Ishikawa (cell line): ENCODE data around the gene RPEL1.

Source experiments
- CEBPB ChIP-seq: IDR thresholded peaks from 2 replicates; pipeline ENCODE4 v1.6.1; 2012
- CREB1 ChIP-seq: IDR thresholded peaks from 2 replicates; pipeline ENCODE4 v1.6.1; 2012; ENCODE audit warnings: low read depth
- EGR1 ChIP-seq: IDR thresholded peaks from 2 replicates; pipeline ENCODE4 v1.6.1; 2012
- EP300 ChIP-seq: IDR thresholded peaks from 2 replicates; pipeline ENCODE4 v1.6.1; 2012; ENCODE audit warnings: borderline replicate concordance
- FOXM1 ChIP-seq: IDR thresholded peaks from 2 replicates; pipeline ENCODE4 v1.6.1; 2012; ENCODE audit warnings: low read depth, borderline replicate concordance
- NFIC ChIP-seq: IDR thresholded peaks from 2 replicates; pipeline ENCODE4 v1.6.1; 2012
- RAD21 ChIP-seq: IDR thresholded peaks from 2 replicates; pipeline ENCODE4 v1.6.1; 2012; ENCODE audit warnings: low read depth
- TAF1 ChIP-seq: IDR thresholded peaks from 2 replicates; pipeline ENCODE4 v1.6.1; 2012; ENCODE audit warnings: low read depth, mild to moderate bottlenecking
- TCF12 ChIP-seq: IDR thresholded peaks from 2 replicates; pipeline ENCODE4 v1.6.1; 2012; ENCODE audit warnings: low read depth
- TEAD4 ChIP-seq: IDR thresholded peaks from 2 replicates; pipeline ENCODE4 v1.6.1; 2012
- YY1 ChIP-seq: IDR thresholded peaks from 2 replicates; pipeline ENCODE4 v1.6.1; 2012; ENCODE audit warnings: low read depth
- ZBTB7A ChIP-seq: IDR thresholded peaks from 2 replicates; pipeline ENCODE4 v1.6.1; 2012; ENCODE audit warnings: low read depth
- TF ChIP-seq, protein P1 (sequence below): IDR thresholded peaks from 2 replicates; pipeline ENCODE4 v1.6.1; 2012
- TF ChIP-seq, protein P2 (sequence below): IDR thresholded peaks from 2 replicates; pipeline ENCODE4 v1.6.1; 2012; ENCODE audit warnings: low read depth, mild to moderate bottlenecking
- TF ChIP-seq, protein P3 (sequence below): IDR thresholded peaks from 2 replicates; pipeline ENCODE4 v1.6.1; 2012

The RPEL1 gene

DNA sequence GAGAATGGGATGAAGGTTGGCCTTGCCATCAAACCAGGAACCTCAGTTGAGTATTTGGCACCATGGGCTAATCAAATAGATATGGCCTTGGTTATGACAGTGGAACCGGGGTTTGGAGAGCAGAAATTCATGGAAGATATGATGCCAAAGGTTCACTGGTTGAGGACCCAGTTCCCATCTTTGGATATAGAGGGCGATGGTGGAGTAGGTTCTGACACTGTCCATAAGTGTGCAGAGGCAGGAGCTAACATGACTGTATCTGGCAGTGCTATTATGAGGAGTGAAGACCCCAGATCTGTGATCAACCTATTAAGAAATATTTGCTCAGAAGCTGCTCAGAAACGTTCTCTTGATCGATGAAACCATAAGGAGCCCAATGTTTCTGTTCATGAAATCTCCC, 637 bp downstream of the RPEL1 start:
- no peak for TF ChIP-seq EGR1
- TF ChIP-seq, protein P1, sequence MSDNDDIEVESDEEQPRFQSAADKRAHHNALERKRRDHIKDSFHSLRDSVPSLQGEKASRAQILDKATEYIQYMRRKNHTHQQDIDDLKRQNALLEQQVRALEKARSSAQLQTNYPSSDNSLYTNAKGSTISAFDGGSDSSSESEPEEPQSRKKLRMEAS, result no peak
- TF ChIP-seq YY1, result no peak
- peak; percentile 33; the same call in 1 of the 2 replicates for TF ChIP-seq RAD21
- TF ChIP-seq ZBTB7A, result no peak

DNA sequence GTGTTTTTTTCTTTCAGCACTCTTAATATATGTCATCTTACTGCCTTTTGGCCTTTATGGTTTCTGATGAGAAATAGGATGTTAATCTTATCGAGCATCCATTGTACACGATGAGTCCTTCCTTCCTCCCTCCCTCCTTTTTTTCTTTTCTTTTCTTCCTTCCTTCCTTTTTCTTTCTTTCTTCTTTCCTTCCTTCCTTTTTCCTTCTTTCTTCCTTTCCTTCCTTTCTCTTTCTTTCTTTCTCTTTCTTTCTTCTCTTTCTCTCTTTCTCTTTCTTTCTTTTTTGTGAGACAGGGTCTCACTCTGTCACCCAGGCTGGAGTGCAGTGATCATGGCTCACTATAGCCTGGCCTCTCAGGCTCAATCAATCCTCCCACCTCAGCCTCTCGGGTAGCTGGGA, 8.4 kb downstream of the RPEL1 start:
- no peak for TF ChIP-seq FOXM1
- TF ChIP-seq, protein P2, sequence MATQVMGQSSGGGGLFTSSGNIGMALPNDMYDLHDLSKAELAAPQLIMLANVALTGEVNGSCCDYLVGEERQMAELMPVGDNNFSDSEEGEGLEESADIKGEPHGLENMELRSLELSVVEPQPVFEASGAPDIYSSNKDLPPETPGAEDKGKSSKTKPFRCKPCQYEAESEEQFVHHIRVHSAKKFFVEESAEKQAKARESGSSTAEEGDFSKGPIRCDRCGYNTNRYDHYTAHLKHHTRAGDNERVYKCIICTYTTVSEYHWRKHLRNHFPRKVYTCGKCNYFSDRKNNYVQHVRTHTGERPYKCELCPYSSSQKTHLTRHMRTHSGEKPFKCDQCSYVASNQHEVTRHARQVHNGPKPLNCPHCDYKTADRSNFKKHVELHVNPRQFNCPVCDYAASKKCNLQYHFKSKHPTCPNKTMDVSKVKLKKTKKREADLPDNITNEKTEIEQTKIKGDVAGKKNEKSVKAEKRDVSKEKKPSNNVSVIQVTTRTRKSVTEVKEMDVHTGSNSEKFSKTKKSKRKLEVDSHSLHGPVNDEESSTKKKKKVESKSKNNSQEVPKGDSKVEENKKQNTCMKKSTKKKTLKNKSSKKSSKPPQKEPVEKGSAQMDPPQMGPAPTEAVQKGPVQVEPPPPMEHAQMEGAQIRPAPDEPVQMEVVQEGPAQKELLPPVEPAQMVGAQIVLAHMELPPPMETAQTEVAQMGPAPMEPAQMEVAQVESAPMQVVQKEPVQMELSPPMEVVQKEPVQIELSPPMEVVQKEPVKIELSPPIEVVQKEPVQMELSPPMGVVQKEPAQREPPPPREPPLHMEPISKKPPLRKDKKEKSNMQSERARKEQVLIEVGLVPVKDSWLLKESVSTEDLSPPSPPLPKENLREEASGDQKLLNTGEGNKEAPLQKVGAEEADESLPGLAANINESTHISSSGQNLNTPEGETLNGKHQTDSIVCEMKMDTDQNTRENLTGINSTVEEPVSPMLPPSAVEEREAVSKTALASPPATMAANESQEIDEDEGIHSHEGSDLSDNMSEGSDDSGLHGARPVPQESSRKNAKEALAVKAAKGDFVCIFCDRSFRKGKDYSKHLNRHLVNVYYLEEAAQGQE, result no peak
- TF ChIP-seq NFIC, result no peak
- TF ChIP-seq TCF12, result no peak
- no peak for TF ChIP-seq CREB1
- TF ChIP-seq CEBPB, result no peak
- no peak for TF ChIP-seq TEAD4
- no peak for TF ChIP-seq ZBTB7A
- TF ChIP-seq, protein P1, result no peak
- TF ChIP-seq RAD21, result no peak
- TF ChIP-seq YY1, result no peak
- TF ChIP-seq EGR1, result no peak
- TF ChIP-seq TAF1, result no peak
- TF ChIP-seq EP300, result no peak
- TF ChIP-seq, protein P3, sequence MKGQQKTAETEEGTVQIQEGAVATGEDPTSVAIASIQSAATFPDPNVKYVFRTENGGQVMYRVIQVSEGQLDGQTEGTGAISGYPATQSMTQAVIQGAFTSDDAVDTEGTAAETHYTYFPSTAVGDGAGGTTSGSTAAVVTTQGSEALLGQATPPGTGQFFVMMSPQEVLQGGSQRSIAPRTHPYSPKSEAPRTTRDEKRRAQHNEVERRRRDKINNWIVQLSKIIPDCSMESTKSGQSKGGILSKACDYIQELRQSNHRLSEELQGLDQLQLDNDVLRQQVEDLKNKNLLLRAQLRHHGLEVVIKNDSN, result no peak

DNA sequence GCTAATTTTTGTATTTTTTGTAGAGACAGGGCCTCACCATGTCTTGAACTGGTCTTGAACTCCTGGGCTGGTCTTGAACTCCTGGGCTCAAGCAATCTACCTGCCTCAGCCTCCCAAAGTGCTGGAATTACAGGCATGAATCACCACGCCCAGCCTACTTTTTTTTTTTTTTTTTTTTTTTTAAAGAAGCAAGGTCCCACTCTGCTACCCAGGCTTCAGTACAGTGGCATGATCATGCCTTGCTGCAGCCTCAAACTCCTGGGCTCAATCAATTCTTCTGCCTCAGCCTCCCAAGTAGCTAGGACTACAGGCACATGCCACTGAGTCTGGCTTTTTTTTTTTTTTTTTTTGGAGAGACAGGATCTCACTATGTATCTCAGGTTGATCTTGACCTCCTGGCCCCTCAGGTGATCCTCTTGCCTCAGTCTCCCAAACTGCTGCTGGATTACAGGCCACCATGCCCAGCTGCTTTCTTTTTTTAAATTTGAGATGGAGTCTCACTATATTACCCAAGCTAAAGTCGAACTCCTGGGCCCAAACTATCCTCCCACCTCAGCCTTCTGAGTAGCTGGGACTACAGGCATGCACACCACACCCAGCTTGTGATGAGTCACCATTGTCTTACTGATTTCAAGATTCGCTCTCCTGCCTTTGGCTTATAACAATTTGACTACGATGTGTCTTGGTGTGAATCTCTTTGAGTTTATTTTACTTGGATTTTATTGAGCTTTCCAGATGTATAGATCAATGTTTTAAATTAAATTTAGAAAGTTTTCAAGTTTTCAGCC, 9.0 kb downstream of the RPEL1 start:
- TF ChIP-seq NFIC (no peak), EP300 (no peak), FOXM1 (no peak), TEAD4 (no peak), CEBPB (no peak), ZBTB7A (no peak), TAF1 (no peak), EGR1 (no peak)
- TF ChIP-seq, protein P2, result no peak
- TF ChIP-seq, protein P3, result no peak

DNA sequence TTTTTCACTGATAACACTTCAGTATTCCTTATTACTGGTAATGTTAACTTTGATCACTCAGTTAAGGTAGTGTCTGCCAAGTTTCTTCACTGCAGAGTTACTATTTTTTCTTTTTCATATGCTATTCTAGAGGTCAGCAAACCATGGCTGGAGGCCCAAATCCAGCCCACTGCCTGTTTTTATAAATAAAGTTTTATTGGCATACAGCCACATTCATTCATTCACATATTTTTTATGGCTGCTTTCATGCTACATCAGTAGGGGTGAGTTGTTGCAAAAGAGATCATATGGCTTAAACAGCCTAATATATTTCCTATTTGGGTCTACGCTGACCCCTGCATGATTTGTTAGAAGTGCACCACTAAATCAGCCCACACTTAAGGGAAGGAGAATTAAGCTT, 10.9 kb downstream of the RPEL1 start:
- no peak for TF ChIP-seq TAF1
- TF ChIP-seq RAD21, result no peak
- no peak for TF ChIP-seq TEAD4
- TF ChIP-seq FOXM1, result no peak
- TF ChIP-seq TCF12, result no peak
- no peak for TF ChIP-seq ZBTB7A
- TF ChIP-seq EGR1, result no peak
- no peak for TF ChIP-seq YY1
- TF ChIP-seq, protein P2, result no peak
- TF ChIP-seq EP300, result no peak
- TF ChIP-seq, protein P3, result no peak
